SU-DHL-6 (cell line): Measurements from ENCODE around the gene PCMT1.

Source experiments
- H2AFZ ChIP-seq: fragments of 200-600 bp; sonication (generic); 2 replicates; pipeline ENCODE4 v1.6.1; 2014; ENCODE audit warnings: low read depth, mild to moderate bottlenecking, moderate library complexity, mixed read lengths, antibody characterized with exemption, low read length; ENCODE audit not compliant: severe bottlenecking
- H3F3A ChIP-seq: fragments of 200-600 bp; shearing (Covaris generic); 2 replicates; pipeline ENCODE4 v1.6.0; 2016; ENCODE audit warnings: antibody characterized with exemption, mild to moderate bottlenecking; ENCODE audit not compliant: insufficient read depth
- H3K27ac ChIP-seq: fragments of 200-600 bp; sonication (generic); 2 replicates; pipeline ENCODE4 v1.5.1; 2016; ENCODE audit warnings: low read depth, mild to moderate bottlenecking, low read length, moderate library complexity, mixed read lengths
- H3K27me3 ChIP-seq: fragments of 200-600 bp; sonication (generic), shearing (Covaris generic); 2 replicates; pipeline ENCODE4 v1.6.0; 2014; ENCODE audit warnings: mild to moderate bottlenecking, low read length
- H3K36me3 ChIP-seq: fragments of 200-600 bp; sonication (generic); 2 replicates; pipeline ENCODE4 v1.6.1; 2014; ENCODE audit warnings: mild to moderate bottlenecking, low read length, mixed read lengths
- H3K4me2 ChIP-seq: fragments of 300-600, 200-600 bp; shearing (Covaris generic), sonication (generic); 2 replicates; pipeline ENCODE4 v1.6.0; 2014; ENCODE audit warnings: low read length, low read depth, mild to moderate bottlenecking; ENCODE audit not compliant: poor library complexity, severe bottlenecking
- H3K4me3 ChIP-seq: fragments of 200-600 bp; sonication (generic); 2 replicates; pipeline ENCODE4 v1.5.1; 2014; ENCODE audit warnings: antibody characterized with exemption, low read length, mild to moderate bottlenecking, mixed read lengths; ENCODE audit not compliant: insufficient read depth, poor library complexity, severe bottlenecking
- H3K79me2 ChIP-seq: fragments of 200-600 bp; sonication (generic); 2 replicates; pipeline ENCODE4 v1.6.1; 2014; ENCODE audit warnings: mild to moderate bottlenecking, low read length, moderate library complexity; ENCODE audit not compliant: insufficient read depth
- H3K9ac ChIP-seq: fragments of 200-600 bp; sonication (generic); 2 replicates; pipeline ENCODE4 v1.7.0; 2014; ENCODE audit warnings: mild to moderate bottlenecking, low read length
- H3K9me2 ChIP-seq: fragments of 200-600 bp; sonication (generic); replicated peaks from 2 replicates; pipeline ENCODE4 v1.6.1; 2014; ENCODE audit warnings: low read length; ENCODE audit not compliant: insufficient read depth
- H3K9me3 ChIP-seq: fragments of 200-600 bp; sonication (generic); 2 replicates; pipeline ENCODE4 v1.6.1; 2014; ENCODE audit warnings: low read length, mixed read lengths; ENCODE audit not compliant: insufficient read depth
- H4K20me1 ChIP-seq: fragments of 200-600 bp; sonication (generic); 2 replicates; pipeline ENCODE4 v1.6.1; 2014; ENCODE audit warnings: low read depth, mild to moderate bottlenecking, antibody characterized with exemption, low read length, moderate library complexity, mixed read lengths
- EZH2phosphoT487 ChIP-seq: fragments of 200-600 bp; sonication (generic), shearing (Covaris generic); conservative IDR thresholded peaks from 2 replicates; pipeline ENCODE4 v1.6.1; 2018; ENCODE audit warnings: mild to moderate bottlenecking, antibody characterized with exemption, low read length, moderate library complexity, mixed read lengths
- TF ChIP-seq, protein P1 (sequence below): fragments of 200-600 bp; sonication (generic); IDR thresholded peaks from one replicate; pipeline ENCODE4 v1.5.1; 2017; ENCODE audit warnings: antibody characterized with exemption, mild to moderate bottlenecking, low read length, moderate library complexity; ENCODE audit not compliant: insufficient read depth, poor library complexity, severe bottlenecking

PCMT1 gene

DNA sequence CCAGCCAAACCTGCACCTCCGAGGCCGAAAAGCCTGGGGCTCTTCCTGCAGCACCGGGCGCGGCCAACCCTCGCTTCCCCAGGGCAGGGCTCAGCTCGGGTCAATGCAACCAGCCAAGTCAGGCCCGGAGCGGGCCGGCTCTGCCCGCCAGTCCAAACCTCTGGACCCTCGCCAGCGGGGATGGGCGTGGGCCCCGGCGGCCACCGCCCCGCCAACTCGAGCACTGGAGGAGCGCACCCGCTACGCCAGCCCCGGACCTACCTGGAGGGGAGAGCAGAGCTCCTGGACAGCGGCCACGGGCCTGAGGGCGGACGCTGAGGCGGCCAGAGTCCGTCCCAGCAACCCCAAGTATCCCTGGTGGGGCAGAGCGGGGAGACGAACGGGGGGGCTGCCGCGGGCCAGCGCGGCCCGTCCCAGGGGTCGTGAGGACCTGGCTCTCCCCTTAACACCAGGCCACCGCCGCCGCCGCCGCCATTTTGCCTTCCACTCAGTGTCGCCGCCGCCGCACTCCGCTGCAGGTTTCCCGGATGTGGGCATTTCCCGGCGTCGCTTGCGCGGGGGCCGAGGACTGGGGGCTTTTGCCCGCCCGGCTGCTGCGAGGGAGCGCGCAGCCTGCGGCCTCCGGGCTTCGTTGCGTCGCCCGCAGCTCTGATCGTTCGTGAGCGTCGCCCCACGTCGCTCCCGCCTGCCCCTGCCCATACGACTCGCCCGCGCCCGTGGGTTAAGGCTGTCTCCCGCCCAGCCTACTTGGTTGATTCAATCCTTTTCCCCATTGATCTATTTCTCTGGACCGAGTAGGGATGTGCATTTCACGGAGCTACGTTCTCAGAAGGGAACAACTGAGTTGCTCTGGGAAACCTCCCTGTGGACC, 31.7 kb upstream of the PCMT1 start, which contains the start of gene LATS1:
LATS1 (minus strand) TSS at position 514 of the 871 bp plus-strand sequence. CDS start 15,975 bp downstream, outside the sequence.
- H3K9me2 ChIP-seq: no peaks in the 10 kb centered on the region
- peaks cover 51% of the 10 kb centered on the region for H3K79me2 ChIP-seq
- H3K4me2 ChIP-seq: peak within 1 kb of the TSS; percentile 98
- H3K36me3 ChIP-seq: peaks cover 5% of the 10 kb centered on the region; the same call in 1 of the 2 replicates
- peak within 1 kb of the TSS; percentile 90 for H3K4me3 ChIP-seq
- no peaks in the 10 kb centered on the region for H3F3A ChIP-seq
- H2AFZ ChIP-seq: peak within 1 kb of the TSS; percentile 91
- no peaks in the 10 kb centered on the region for H3K27me3 ChIP-seq
- peaks cover 3% of the 10 kb centered on the region; the same call in 1 of the 2 replicates for H4K20me1 ChIP-seq
- H3K9ac ChIP-seq: peak within 1 kb of the TSS; percentile 99
- no peaks in the 10 kb centered on the region for H3K9me3 ChIP-seq
- TF ChIP-seq EZH2phosphoT487: no peak
- TF ChIP-seq, protein P1, sequence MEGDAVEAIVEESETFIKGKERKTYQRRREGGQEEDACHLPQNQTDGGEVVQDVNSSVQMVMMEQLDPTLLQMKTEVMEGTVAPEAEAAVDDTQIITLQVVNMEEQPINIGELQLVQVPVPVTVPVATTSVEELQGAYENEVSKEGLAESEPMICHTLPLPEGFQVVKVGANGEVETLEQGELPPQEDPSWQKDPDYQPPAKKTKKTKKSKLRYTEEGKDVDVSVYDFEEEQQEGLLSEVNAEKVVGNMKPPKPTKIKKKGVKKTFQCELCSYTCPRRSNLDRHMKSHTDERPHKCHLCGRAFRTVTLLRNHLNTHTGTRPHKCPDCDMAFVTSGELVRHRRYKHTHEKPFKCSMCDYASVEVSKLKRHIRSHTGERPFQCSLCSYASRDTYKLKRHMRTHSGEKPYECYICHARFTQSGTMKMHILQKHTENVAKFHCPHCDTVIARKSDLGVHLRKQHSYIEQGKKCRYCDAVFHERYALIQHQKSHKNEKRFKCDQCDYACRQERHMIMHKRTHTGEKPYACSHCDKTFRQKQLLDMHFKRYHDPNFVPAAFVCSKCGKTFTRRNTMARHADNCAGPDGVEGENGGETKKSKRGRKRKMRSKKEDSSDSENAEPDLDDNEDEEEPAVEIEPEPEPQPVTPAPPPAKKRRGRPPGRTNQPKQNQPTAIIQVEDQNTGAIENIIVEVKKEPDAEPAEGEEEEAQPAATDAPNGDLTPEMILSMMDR: no peak
- H3K27ac ChIP-seq: peak within 1 kb of the TSS; percentile 63

GRCh38 chr6:149719531-149719930, 30.0 kb upstream of the PCMT1 start:
- H4K20me1 ChIP-seq: peaks cover 2% of the 10 kb centered on the region; the same call in 1 of the 2 replicates
- TF ChIP-seq, protein P1: no peak
- TF ChIP-seq EZH2phosphoT487: no peak
- no peaks in the 10 kb centered on the region for H3K27me3 ChIP-seq
- peaks cover 3% of the 10 kb centered on the region; the same call in 1 of the 2 replicates for H3F3A ChIP-seq
- no peak overlapping the region for H3K9ac ChIP-seq
- peaks cover 34% of the 10 kb centered on the region for H3K79me2 ChIP-seq
- H3K9me3 ChIP-seq: no peaks in the 10 kb centered on the region
- peaks cover 5% of the 10 kb centered on the region; the same call in 1 of the 2 replicates for H3K36me3 ChIP-seq
- H3K4me3 ChIP-seq: no peak overlapping the region
- no peaks in the 10 kb centered on the region for H3K9me2 ChIP-seq
- H3K27ac ChIP-seq: no peak overlapping the region
- no peak overlapping the region for H2AFZ ChIP-seq
- H3K4me2 ChIP-seq: no peak overlapping the region

GRCh38 chr6:149723262-149723661, 26.3 kb upstream of the PCMT1 start:
- no peaks in the 10 kb centered on the region for H3K27me3 ChIP-seq
- no peak overlapping the region for H3K9ac ChIP-seq
- no peak overlapping the region for H3K4me3 ChIP-seq
- no peaks in the 10 kb centered on the region for H3K79me2 ChIP-seq
- H3K27ac ChIP-seq: no peak overlapping the region
- no peak overlapping the region for H3K4me2 ChIP-seq
- peaks cover 13% of the 10 kb centered on the region for H3F3A ChIP-seq
- H2AFZ ChIP-seq: no peak overlapping the region
- H3K36me3 ChIP-seq: peaks cover 10% of the 10 kb centered on the region; the same call in 1 of the 2 replicates
- no peaks in the 10 kb centered on the region for H3K9me2 ChIP-seq
- TF ChIP-seq, protein P1: no peak
- no peak for TF ChIP-seq EZH2phosphoT487
- H3K9me3 ChIP-seq: no peaks in the 10 kb centered on the region
- no peaks in the 10 kb centered on the region for H4K20me1 ChIP-seq
